ENCODE results near the gene LRRC8E.

Gene LRRC8E

GRCh38 chr19:7918615-7919421 lies 30.5 kb downstream of the LRRC8E start:
- H3K14ac ChIP-seq (ENCODE audit: low read length), result no peak overlapping the region
- H3K4me2 ChIP-seq (ENCODE audit: low read length), result no peak overlapping the region
- H2AK5ac ChIP-seq (ENCODE audit: low read length), result no peak overlapping the region
- WGBS (ENCODE audit: extremely low coverage, insufficient coverage, insufficient read length), result no CpG with 5 or more reads among the region's 42 CpGs
- H4K8ac ChIP-seq (ENCODE audit: low read depth, low read length), result no peak overlapping the region
- no peak for DNase-seq
- no peak overlapping the region for H2BK12ac ChIP-seq (ENCODE audit: low read length)
- no peak overlapping the region for H2AFZ ChIP-seq (ENCODE audit: insufficient read depth, low read length, poor library complexity)
- peaks cover 16 to 23% of the 10 kb centered on the region in 2 experiments for H3K4me1 ChIP-seq (ENCODE audit: control insufficient read depth in 1 of 2, insufficient read depth in 2 of 2, low read length in 2 of 2)
- H3K79me2 ChIP-seq (ENCODE audit: control insufficient read depth, insufficient read depth, low read length, poor library complexity), result peaks cover 2% of the 10 kb centered on the region
- peaks cover 2% of the 10 kb centered on the region for H3K79me1 ChIP-seq (ENCODE audit: low read length)
- no peak overlapping the region for H4K12ac ChIP-seq (ENCODE audit: low read depth, low read length)
- no peak overlapping the region for H3K27ac ChIP-seq (ENCODE audit: low read depth, low read length)
- H2BK120ac ChIP-seq (ENCODE audit: insufficient read depth, low read length, poor library complexity), result no peak overlapping the region
- no peak overlapping the region for H2BK5ac ChIP-seq (ENCODE audit: low read depth, low read length, poor library complexity)
- no peak overlapping the region for H3K4me3 ChIP-seq (ENCODE audit: low read depth, low read length)
- no peak overlapping the region for H3K18ac ChIP-seq (ENCODE audit: low read length)
- peaks cover 31% of the 10 kb centered on the region for H3K27me3 ChIP-seq (ENCODE audit: insufficient read depth, low read length)
- no peak overlapping the region for H3K9ac ChIP-seq (ENCODE audit: low read length)
- no peak overlapping the region for H3K23ac ChIP-seq (ENCODE audit: low read length)
- H3K36me3 ChIP-seq (ENCODE audit: control insufficient read depth in 1 of 2, insufficient read depth in 2 of 2, low read length in 2 of 2), result peaks cover 19 to 20% of the 10 kb centered on the region in 2 experiments
- H3K4ac ChIP-seq (ENCODE audit: low read depth, low read length), result no peak overlapping the region
- H4K91ac ChIP-seq (ENCODE audit: low read depth, low read length), result no peak overlapping the region
- H3K9me3 ChIP-seq (ENCODE audit: insufficient read depth, low read depth, low read length), result peaks cover 7% of the 10 kb centered on the region

- Histone ChIP-seq H3K23ac (ENCODE audit: low read length) (no peak within 1 kb of the TSS), H2AFZ (ENCODE audit: insufficient read depth, low read length, poor library complexity) (peak within 1 kb of the TSS; percentile 48), H2BK5ac (ENCODE audit: low read depth, low read length, poor library complexity) (peak within 1 kb of the TSS; percentile 77), H3K27ac (ENCODE audit: low read depth, low read length) (peak within 1 kb of the TSS; percentile 70), H3K4ac (ENCODE audit: low read depth, low read length) (peak within 1 kb of the TSS; percentile 8), H4K91ac (ENCODE audit: low read depth, low read length) (peak within 1 kb of the TSS; percentile 73), H3K27me3 (ENCODE audit: insufficient read depth, low read length) (peaks cover 31% of the 10 kb centered on the region), H3K4me1 (ENCODE audit: control insufficient read depth in 1 of 2, insufficient read depth in 2 of 2, low read length in 2 of 2) (peaks cover 16 to 23% of the 10 kb centered on the region in 2 experiments), H3K9ac (ENCODE audit: low read length) (peak within 1 kb of the TSS; percentile 14), H3K79me2 (ENCODE audit: control insufficient read depth, insufficient read depth, low read length, poor library complexity) (peaks cover 2% of the 10 kb centered on the region), H2BK120ac (ENCODE audit: insufficient read depth, low read length, poor library complexity) (peak within 1 kb of the TSS; percentile 35), H4K12ac (ENCODE audit: low read depth, low read length) (peak within 1 kb of the TSS; percentile 75), H3K18ac (ENCODE audit: low read length) (peak within 1 kb of the TSS; percentile 91), H3K4me3 (ENCODE audit: low read depth, low read length) (peak within 1 kb of the TSS; percentile 78), H3K36me3 (ENCODE audit: control insufficient read depth in 1 of 2, insufficient read depth in 2 of 2, low read length in 2 of 2) (peaks cover 20 to 22% of the 10 kb centered on the region in 2 experiments), H3K9me3 (ENCODE audit: insufficient read depth, low read depth, low read length) (peaks cover 4% of the 10 kb centered on the region), H4K8ac (ENCODE audit: low read depth, low read length) (peak within 1 kb of the TSS; percentile 91), H3K14ac (ENCODE audit: low read length) (peak within 1 kb of the TSS; percentile 79), H3K4me2 (ENCODE audit: low read length) (peak within 1 kb of the TSS; percentile 61), H2BK12ac (ENCODE audit: low read length) (peak within 1 kb of the TSS; percentile 19), H3K79me1 (ENCODE audit: low read length) (peaks cover 2% of the 10 kb centered on the region), H2AK5ac (ENCODE audit: low read length) (peak within 1 kb of the TSS; percentile 39)
- DNase-seq, result peak; percentile 86 to 94
- no CpG with 5 or more reads among the region's 62 CpGs for WGBS (ENCODE audit: extremely low coverage, insufficient coverage, insufficient read length)
Measured at GRCh38 chr19:7919610-7920518, 31.6 kb downstream of the LRRC8E start, which contains the start of gene SNAPC2. Gene SNAPC2, plus strand, starts transcription at chr19:7920338. Its CDS starts 29 bp downstream, at chr19:7920367.

DNA sequence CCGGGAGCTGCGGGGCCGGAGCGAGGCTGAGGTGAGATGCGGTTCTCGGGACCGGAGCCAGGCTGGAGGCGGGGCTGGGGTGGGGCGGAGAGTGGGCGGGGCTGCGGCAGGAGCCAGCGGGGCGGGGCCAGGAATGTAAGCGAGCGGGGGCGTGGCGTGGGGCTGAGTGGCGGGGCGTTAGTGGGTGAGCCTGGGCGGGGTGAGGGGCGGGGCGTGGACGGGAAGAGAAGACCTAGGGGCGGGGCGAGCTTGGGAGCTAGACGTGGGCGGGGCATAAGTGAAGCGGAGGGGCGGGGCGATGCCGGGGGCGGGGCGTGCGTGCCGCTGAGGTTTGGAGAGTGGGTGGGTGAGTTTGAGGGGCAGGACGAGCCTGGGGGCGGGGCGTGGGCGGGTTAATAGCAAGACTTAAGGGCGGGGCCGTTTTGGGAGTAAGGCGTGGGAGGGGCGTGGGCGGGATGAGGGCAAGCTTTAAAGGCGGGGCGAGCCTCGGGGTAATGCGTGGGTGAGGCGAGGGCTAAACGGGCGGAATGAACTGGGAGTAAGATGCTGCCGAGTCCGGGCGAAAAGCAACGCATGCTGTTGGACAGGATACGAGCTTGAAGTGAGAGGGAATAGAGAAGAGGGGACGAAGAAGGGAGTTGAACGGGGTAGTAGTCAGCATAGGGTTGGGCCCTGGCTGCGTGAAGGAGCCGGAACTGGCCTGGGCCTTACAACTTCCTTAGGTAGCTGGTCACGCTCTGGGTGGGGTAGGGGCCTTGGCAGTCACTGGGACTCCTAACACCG lies 32.4 kb downstream of the LRRC8E start:
- H2BK5ac ChIP-seq (ENCODE audit: low read depth, low read length, poor library complexity), result peak overlapping the region; percentile 77
- peak overlapping the region; percentile 61 for H3K4me2 ChIP-seq (ENCODE audit: low read length)
- H3K79me1 ChIP-seq (ENCODE audit: low read length), result peaks cover 2% of the 10 kb centered on the region
- H3K4me1 ChIP-seq (ENCODE audit: control insufficient read depth in 1 of 2, insufficient read depth in 2 of 2, low read length in 2 of 2), result peaks cover 16 to 23% of the 10 kb centered on the region in 2 experiments
- peak overlapping the region; percentile 79 for H3K14ac ChIP-seq (ENCODE audit: low read length)
- H4K12ac ChIP-seq (ENCODE audit: low read depth, low read length), result peak overlapping the region; percentile 58
- no peak overlapping the region for H2AK5ac ChIP-seq (ENCODE audit: low read length)
- peak overlapping the region; percentile 48 for H2AFZ ChIP-seq (ENCODE audit: insufficient read depth, low read length, poor library complexity)
- no peak overlapping the region for H3K4ac ChIP-seq (ENCODE audit: low read depth, low read length)
- H3K4me3 ChIP-seq (ENCODE audit: low read depth, low read length), result peak overlapping the region; percentile 78
- DNase-seq, result peak; percentile 94 to 95
- H3K9ac ChIP-seq (ENCODE audit: low read length), result peak overlapping the region; percentile 14
- H2BK12ac ChIP-seq (ENCODE audit: low read length), result no peak overlapping the region
- peak overlapping the region; percentile 73 for H4K91ac ChIP-seq (ENCODE audit: low read depth, low read length)
- no CpG with 5 or more reads among the region's 62 CpGs for WGBS (ENCODE audit: extremely low coverage, insufficient coverage, insufficient read length)
- peaks cover 27% of the 10 kb centered on the region for H3K27me3 ChIP-seq (ENCODE audit: insufficient read depth, low read length)
- H3K9me3 ChIP-seq (ENCODE audit: insufficient read depth, low read depth, low read length), result peaks cover 3% of the 10 kb centered on the region
- peak overlapping the region; percentile 70 for H3K27ac ChIP-seq (ENCODE audit: low read depth, low read length)
- H3K18ac ChIP-seq (ENCODE audit: low read length), result peak overlapping the region; percentile 91
- H3K23ac ChIP-seq (ENCODE audit: low read length), result no peak overlapping the region
- H4K8ac ChIP-seq (ENCODE audit: low read depth, low read length), result peak overlapping the region; percentile 91
- peaks cover 20 to 22% of the 10 kb centered on the region in 2 experiments for H3K36me3 ChIP-seq (ENCODE audit: control insufficient read depth in 1 of 2, insufficient read depth in 2 of 2, low read length in 2 of 2)
- H2BK120ac ChIP-seq (ENCODE audit: insufficient read depth, low read length, poor library complexity), result no peak overlapping the region
- peaks cover 2% of the 10 kb centered on the region for H3K79me2 ChIP-seq (ENCODE audit: control insufficient read depth, insufficient read depth, low read length, poor library complexity)

All from trophoblast cell (in vitro differentiated cells and primary cell).